ENCODE results near the gene ABCA13. TPM values are rescaled to one million over a fixed set of nuclear protein-coding genes. Genes with fewer than 3 reads are reported as not detected.

Gene ABCA13
- total RNA-seq, 1 donor from 2014 or later = 0.20 TPM

DNA sequence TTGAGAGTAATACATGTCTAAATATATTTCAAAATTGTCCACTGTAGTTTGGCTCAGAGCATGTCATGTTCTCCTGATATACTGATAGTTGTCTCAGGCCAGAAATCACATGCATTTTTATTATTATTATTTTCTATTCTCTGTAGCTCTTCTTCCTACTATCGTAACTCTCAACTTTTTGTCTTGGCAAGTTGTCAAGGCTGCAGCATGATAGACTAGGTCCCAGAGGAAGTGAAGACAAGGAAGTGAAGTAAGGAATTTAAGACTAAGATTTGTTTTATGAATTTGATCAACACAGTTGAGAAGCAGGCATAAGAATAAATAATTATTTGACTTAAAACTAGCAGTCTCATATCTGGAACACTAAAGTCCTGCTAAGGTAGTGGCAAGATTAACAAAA lies 369.5 kb downstream of the ABCA13 start:
- DNase-seq (no peak), ATAC-seq (no peak)

DNA sequence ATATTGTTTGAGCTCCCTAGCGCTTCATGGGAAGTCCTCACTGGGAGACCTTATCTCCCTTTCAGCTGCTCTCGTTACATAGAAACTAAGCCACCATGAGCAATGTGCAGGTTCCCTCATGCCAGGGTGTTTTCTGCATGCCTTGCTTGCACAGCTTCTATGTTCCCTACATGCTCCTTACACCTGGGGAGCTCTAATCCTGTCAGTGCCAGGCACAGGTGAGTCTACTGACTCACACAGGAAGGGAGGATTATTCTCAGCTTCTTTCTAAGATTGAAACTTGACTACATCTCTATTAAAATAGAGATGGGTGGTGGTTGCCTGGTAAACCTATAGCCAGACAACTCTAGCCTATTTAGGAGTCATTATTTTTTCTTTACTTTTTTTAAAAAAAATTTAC lies 377.4 kb downstream of the ABCA13 start:
- no peak for DNase-seq
- intact Hi-C loops (cut with micrococcal nuclease) = no loop called here
- ATAC-seq = no peak

More for the DNA sequence above, 369.5 kb downstream of the ABCA13 start:
- intact Hi-C loops (cut with micrococcal nuclease) = no loop called here

DNA sequence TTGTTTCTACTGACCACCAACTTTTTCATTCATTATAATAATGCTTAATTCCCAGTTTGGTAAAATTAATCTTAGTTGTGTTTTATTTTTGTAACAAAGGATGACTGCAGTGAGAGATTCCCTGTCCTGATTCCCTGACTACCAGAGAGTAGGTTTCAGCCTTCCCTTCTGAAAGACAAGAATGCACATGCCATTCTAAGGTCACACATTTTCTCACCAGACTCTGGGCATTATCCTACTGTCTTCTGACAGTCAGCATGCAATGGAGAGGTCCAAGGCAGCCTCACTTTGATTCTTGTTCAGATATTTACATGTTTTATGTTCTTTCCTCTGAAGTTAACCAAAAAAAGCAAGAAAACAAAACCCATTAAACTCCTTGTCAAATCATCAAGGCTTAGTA lies 380.4 kb downstream of the ABCA13 start:
- no peak for DNase-seq
- intact Hi-C loops (cut with micrococcal nuclease) = no loop called here
- ATAC-seq = no peak

DNA sequence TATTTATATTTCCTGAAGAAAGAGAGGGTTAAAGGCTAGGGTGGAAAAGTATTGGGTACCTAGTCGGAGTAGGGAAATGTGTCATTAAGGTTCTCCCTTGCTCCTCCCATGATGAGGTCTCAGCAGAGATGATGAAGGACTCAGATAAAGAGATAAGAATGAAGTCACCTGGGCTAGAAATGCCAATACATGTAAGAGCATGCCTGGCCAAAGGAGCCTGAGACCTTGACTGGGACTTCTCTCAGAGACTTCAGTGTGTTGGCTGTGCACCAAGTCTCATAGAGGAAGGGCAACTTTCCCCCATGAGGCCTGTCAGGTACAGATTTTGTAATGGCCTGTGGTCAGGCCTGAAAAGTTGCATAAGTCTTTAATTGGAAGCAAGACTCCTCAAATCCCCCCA lies 392.1 kb downstream of the ABCA13 start:
- no peak for DNase-seq
- intact Hi-C loops (cut with micrococcal nuclease) = no loop called here
- no peak for ATAC-seq

DNA sequence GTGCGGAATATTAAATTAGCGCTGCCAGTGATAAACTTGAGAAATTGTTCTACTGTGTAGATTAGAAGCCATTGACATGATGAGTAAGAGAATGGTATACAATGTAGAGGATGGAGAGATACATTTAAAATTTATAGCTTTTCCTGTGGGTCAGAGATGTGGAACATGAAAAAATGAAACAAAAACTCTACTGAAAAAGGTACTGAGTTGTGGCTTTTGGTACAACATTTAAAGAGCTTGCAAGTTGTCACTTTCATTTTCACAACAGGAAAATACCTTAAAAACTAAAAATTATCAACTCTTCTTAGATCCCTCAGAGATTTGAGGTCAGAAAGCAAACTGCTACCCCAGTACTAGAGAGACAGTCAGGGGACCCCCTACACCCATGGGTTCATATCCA lies 404.3 kb downstream of the ABCA13 start:
- intact Hi-C loops (cut with micrococcal nuclease) = no loop called here
- DNase-seq (no peak), ATAC-seq (no peak)

DNA sequence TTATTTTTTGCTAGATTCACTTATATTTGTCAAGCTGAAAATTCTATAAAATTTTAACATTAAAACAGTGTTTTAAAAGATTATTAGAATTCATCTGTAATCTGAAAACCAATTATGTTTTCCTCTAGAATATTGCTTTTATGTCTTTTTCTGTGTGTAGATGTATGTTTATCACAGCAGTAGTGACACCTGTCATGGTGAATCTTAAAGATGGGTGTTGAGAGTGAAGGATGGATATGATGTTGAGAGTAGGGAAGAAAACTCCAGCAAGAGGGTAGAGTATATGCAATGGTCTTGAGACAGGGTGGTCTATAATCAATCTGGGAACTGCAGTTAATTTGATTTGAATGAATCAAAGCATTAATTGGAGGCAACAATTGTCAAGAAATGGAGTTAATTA lies 416.2 kb downstream of the ABCA13 start:
- intact Hi-C loops (cut with micrococcal nuclease) = no loop called here
- DNase-seq = no peak
- ATAC-seq = no peak

DNA sequence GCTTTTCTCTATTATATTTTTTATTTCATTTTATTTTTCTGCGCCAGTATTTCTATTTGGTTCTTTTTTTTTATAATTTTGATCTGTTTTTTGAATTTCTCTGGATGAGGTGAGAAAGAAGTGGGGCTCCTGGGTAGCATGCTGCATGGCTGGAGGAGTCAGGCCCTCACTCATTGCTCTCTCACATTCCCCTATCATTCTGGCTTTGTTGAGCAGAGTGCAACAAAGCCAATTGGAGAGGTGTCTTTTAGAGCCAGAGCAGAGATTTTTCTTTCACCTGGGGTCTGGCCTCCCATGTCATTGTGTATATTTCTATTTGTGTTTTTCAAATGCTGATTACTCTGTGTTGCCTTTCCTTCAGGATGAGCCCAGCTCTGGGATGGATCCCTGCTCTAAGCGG lies 423.1 kb downstream of the ABCA13 start:
- intact Hi-C loops (cut with micrococcal nuclease) = no loop called here

DNA sequence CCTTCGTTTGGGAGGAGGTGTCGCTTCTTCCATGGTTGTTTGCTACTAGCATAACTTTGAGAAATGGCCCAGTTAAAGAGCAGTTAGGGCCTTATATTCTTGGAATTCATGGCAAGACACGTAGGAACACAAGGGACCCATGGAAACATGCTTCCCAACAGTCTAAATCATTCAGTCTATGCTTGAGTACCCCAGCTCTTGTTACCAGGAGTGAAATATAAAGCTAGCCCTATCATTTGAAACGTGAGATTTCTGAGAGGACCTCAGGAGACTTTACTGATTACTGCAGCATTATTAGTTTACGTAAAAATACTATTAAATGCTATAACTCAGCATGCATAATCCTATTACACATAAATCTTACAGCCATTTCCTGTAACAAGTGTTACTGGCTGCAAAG lies 424.5 kb downstream of the ABCA13 start:
- no peak for ATAC-seq
- DNase-seq = no peak
- intact Hi-C loops (cut with micrococcal nuclease) = no loop called here

More for the DNA sequence above, 423.1 kb downstream of the ABCA13 start:
- DNase-seq (no peak), ATAC-seq (no peak)

DNA sequence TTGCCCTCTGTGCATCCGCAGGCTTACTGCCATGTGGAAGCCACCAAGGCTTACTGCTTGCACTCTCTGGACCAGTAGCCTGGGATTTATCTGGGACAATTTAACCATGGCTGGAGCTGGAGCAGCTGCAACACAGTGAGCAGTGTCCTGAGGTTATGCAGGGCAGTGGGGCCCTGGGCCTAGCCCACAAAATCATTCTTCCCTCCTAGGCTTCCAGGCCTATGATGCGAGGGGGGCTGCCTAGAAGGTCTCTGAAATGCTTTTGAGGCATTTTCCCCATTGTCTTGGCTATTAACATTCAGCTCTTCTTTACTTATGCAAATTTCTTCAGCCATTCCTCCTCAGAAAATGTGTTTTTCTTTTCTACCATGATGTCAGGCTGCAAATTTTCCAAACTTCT lies 439.4 kb downstream of the ABCA13 start:
- DNase-seq (no peak), ATAC-seq (no peak)
- intact Hi-C loops (cut with micrococcal nuclease) = no loop called here

DNA sequence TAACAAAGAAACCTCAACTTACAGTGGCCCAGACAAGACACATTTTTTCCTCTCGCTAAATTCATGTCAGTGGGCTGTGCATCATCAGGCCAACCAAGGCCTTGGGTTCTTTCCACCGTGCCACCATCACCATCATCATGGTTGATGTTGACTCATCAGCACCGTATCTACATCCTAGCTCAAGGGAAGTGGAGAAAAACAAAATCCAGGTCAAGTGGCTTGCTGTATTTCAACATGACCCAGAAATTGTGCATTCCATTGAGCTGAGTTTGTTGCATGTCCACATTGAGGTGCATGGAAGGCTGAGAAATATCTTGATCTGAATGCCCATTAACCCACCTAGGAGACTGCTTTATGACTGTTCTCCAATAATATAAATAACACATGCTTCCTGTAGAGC lies 440.7 kb downstream of the ABCA13 start:
- intact Hi-C loops (cut with micrococcal nuclease) = no loop called here
- ATAC-seq = no peak
- no peak for DNase-seq

DNA sequence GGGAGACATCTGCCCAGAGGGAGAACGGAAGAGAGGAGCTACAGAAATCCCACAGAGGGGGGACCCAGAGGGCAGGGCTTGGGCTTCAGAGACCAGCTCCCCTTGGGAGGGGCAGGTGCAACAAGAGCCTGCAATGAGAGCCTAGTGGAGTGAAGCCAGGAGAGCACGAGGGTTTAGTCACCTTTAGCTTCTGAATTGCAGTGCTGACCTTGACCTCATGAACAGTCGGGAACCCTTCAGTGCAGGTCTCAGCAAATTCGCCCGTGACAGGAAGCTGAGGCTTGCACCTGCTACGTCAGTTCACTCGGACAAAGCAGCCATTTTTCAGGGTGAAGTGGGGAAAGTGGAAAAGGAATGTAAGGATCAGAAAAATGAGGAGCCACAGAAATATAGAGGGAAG lies 446.2 kb downstream of the ABCA13 start:
- ATAC-seq (no peak), DNase-seq (no peak)
- intact Hi-C loops (cut with micrococcal nuclease) = no loop called here

DNA sequence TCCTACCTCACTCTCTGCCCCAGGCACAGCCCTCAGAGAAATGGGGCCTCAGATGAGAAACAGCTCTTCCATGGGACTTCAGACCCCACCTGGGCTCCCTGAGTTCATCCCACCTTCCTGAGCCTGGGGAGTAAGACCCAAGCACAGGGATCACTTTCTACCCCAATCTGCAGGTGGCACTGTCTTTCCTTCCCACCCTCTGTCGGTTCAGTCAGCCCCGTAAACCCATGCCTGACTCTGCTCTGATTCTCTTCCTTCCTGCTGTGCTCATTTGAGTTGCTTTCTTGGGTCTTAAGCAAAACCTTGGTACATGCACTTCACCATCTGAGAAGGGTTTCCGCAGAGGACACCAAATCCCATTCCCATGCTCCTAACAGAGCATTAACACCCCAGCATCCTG lies 446.7 kb downstream of the ABCA13 start:
- intact Hi-C loops (cut with micrococcal nuclease) = no loop called here
- ATAC-seq (peak; percentile 45), DNase-seq (no peak)

DNA sequence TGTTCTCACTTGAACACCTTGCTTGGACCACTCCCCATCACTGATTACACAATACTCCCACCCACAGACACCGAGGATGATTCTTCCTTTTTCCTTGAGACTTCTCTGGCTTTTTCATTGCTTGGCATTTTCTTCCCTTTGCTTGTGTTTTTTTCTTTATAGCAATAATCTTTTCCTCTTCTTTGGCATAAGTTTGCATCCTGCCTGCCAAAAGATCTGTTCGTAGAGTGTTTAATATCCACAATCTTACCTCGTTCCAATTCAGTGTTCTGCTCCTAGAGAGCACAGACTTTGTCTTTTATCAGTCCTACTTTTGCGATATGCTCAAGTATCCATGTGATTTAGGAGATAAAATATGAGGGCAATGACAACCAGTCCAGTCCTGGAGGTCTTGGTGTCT lies 449.8 kb downstream of the ABCA13 start:
- no peak for ATAC-seq
- DNase-seq = no peak
- intact Hi-C loops (cut with micrococcal nuclease) = no loop called here

DNA sequence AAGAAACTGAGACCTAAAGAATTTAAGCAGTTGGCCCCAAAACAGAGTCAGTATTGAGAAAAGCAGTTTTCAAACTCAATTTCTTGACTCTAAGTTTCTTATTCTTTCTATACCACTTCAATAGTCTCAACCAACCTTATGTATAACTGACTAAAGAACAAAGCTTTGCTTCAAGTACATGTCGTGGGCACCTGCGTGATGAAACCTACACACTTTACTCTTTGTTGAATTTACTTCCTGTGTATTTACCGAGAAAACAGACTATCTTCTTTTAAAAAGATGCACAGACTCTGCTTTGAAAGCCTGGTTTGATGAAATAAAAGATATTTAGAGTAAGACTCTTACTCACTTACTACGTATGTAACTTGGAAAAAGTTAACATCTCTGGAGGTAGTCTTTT lies 455.9 kb downstream of the ABCA13 start:
- no peak for ATAC-seq
- DNase-seq = no peak
- intact Hi-C loops (cut with micrococcal nuclease) = no loop called here

DNA sequence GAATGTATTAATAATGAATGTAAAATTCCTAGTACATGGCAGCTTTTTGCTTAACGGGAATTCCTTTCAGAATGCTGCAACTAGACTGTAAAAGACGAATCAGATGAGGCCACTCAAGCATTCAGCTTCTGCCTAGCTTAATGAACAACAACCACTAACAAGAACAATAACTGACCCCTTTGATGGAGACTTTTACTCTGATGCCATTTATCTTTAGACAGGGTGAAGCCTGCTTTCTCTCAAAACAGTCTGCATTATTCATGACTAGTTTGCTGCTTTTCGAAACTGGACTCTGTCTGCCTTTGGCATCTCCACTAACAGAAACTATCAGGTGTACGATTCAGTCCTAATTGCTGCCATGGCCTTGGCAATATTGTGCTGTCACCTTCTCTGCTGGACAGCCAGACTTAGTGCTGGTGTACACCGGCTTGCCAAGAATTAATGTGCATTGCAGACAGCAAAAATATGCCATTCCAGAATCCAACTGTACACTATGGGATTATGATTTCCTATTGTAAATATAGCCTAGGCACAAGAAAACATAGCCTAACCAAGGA lies 457.6 kb downstream of the ABCA13 start:
- DNase-seq (no peak), ATAC-seq (peak; percentile 93)
- intact Hi-C loops (cut with micrococcal nuclease) = no loop called here

DNA sequence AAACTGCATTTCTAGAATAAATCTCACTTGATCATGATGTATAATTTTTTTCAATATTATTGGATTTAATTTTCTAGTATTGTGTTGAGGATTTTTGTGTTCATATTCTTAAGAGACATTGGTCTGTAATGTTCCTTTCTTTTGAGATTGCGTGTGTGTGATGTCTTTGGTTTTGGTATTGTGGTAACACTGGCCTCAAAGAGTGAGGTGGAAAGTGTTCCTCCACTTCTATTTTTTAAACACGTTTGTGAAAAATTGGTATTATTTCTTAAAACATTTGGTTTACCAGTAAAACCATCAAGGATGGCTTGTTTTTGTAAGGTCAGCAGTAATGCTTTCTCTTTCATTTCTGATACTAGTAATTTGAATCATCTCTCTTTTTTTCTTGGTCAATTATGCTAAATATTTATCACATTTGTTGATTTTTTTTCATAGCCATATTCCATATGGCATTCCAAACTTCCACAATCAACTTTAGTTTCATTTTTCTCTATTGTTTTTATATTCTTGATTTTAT lies 462.9 kb downstream of the ABCA13 start:
- DNase-seq = no peak
- intact Hi-C loops (cut with micrococcal nuclease) = no loop called here
- no peak for ATAC-seq

DNA sequence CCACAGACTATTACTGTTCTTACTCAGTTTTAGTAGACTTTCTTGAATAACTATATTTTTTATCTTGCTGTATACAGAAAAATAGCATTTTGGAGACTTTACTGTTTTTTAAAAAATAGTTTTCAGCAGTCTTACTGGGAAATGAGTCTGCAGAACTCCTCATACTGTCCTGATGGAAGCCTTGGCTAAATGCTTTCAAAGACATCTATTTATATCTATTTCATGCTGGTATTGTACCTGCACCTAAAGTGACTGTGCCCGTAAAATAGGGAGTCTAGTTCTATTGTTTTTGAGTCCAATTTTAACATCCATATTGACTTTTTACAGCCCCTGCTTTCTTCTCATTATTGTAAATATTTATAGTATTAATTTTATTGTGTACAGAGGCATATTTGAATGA lies 464.5 kb downstream of the ABCA13 start:
- ATAC-seq (peak; percentile 86), DNase-seq (no peak)
- intact Hi-C loops (cut with micrococcal nuclease) = no loop called here

DNA sequence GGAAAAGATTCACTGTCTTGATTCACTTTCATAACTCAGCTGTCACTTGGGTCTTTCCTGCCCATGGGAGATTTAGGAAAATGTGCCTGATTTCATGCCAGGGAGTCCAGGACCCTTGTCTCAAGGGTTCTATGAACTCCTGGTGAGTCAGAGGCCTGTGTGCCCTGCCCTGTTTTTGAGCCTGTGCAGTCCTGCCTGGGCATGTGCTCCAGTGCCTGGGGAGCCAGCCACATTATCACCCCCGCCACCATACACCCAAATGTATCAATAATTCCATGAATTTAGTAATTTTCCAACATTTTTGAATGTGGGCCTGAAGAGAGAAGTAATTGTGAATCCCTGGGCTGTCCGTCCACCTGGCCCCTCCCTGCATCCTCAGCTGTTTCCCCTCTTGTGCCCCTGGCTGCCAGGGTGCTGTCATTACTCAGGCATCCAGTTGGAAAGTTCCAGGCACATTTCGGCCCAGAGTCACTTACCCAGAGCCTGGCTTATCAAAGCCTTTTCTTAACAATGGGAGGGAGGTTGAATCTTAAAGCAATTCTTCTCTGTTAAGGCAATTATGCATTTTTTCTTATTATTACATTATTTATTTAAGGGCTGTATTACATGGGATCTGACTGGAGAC lies 465.2 kb downstream of the ABCA13 start:
- intact Hi-C loops (cut with micrococcal nuclease) = no loop called here
- DNase-seq = peak; percentile 69
- peak; percentile 98 for ATAC-seq

DNA sequence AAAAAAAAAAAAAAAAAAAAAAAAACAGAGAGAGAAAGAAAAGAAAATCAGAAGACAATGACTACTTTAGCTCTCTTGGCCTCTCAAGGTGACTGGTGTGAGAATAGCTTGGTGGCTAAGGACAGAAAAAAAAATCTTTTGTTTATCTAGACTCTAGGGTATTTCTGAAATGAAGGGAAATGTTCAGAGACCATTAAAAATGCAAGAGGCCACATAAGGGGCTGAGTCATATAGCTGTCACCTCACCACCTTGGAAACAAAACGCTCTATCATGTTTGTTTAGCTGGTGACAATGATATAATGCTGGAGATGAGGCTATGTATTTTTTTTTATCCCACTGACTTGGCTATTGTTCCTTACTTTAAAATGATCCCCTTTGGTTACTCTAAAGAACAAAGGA lies 466.1 kb downstream of the ABCA13 start:
- intact Hi-C loops (cut with micrococcal nuclease) = no loop called here
- DNase-seq (no peak), ATAC-seq (peak; percentile 27)

DNA sequence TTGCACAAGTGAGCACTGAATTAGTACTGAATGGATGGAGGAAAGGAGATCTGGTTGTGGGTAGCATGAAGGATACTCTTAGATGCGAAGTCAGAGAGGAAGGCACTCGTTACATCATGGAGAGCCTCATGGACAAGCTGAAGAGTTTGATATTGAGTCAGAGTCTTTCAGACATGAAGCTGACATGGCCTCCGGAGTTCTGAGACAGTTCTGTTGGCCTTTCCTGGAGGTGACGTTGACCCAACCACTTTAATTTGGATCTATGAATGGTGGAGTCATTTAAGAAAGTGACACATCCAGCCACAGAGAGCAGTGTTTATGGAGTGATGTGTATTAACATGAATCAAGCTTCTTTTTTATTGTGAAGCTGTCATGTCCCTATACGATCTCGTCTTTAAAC lies 466.8 kb downstream of the ABCA13 start:
- DNase-seq (no peak), ATAC-seq (no peak)
- intact Hi-C loops (cut with micrococcal nuclease) = no loop called here

DNA sequence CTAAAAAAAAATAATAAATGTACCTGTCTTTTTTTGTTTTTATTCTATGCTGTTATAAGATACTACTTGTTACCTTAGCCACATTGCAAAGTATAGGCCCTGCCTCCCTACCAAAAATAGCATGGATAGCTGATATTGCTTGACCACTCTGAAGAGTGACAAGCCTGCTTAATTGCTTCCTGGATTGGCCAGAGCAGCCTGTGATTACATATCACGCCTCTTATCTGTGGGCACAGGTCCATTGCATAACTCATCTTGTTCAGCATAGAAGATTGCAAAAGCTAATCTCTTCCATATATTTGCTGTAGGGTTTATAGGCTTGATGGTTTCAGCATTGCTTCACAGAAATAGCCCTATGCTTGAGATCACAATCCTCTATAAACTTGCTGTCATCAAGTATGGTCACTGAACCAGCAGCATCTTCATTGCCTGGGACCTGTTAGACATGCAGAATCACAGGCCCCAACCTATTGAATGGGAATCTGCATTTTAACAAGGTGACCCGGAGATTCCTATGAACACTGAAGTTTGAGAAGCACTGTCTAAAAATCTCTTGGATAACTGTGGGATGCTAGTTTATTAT lies 472.3 kb downstream of the ABCA13 start:
- DNase-seq (no peak), ATAC-seq (peak; percentile 80)
- intact Hi-C loops (cut with micrococcal nuclease) = no loop called here

Measured in left ventricle myocardium superior (tissue), 1 donor.